Bone marrow (tissue), 2 donors: ENCODE data around the gene RASSF5.

Experiments
- DNase-seq, 2 donors: peaks; one replicate each; lab custom pipeline; 2025; lab: John Stamatoyannopoulos, UW

The RASSF5 gene

GRCh38 chr1:206635080-206635977, 128.0 kb downstream of the RASSF5 start, which contains the start of gene DYRK3:
TSS of gene DYRK3 (plus strand) at chr1:206635536. CDS start at chr1:206635704, 168 bp downstream.
- DNase-seq: peak; percentile 77 to 80

GRCh38 chr1:206635978-206636345, 128.6 kb downstream of the RASSF5 start:
- no peak for DNase-seq

DNA sequence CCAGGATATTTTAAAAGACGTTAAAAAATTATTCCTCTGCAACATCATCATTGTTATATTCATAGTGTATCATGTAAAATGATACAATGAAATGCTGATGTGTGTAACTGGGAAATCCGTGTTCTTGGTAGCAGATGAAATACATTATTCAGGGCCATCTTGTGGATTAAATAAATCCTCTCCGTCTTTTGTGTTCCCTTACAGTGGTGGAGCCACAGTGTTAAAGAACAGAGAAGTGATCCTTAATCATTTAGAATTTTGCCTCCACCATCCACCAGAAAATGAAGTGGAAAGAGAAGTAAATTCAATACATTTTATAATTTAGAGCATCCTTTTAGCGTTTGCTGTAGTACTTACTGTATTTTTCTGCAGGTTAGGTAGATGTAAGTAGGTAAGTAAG, 129.3 kb downstream of the RASSF5 start:
- DNase-seq: no peak

DNA sequence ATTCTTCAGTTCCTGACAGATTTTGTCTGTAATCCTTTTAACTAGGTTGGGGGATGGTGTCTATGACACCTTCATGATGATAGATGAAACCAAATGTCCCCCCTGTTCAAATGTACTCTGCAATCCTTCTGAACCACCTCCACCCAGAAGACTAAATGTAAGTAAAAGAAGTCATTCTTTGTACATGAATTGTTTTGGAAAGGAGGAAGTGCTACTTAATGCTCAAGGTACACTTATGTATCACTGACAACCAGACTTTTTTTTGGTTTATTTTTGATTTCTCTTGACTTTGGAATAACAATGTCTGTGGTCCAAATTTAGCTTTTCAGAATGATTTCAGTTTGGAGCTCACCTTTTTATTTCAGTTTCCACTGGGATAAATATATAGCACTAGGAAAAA, 130.3 kb downstream of the RASSF5 start:
- no peak for DNase-seq
